CD14-positive monocyte (primary cell): ENCODE results near the gene HEPACAM. TPM values are rescaled to one million over a fixed set of nuclear protein-coding genes. Genes with fewer than 3 reads are reported as not detected.

Experiments used
- DNase-seq, 3 donors: peaks; one replicate each; pipeline ENCODE4 v3.0.0-alpha.2; 2011 to 2022
- H2AFZ ChIP-seq: 2 replicates; pipeline ENCODE4 v1.6.0; 2012; ENCODE audit warnings: mild to moderate bottlenecking, low read depth, low read length, inconsistent platforms; ENCODE audit not compliant: insufficient read depth, poor library complexity, severe bottlenecking
- H3K27ac ChIP-seq, 2 donors: 1 replicate in 1 of 2; 2 replicates in 1 of 2; pipeline ENCODE4 v1.5.1; 2012 to 2013; ENCODE audit warnings: low read length in 2 of 2, control low read depth in 1 of 2, inconsistent platforms in 1 of 2, low read depth in 1 of 2, mild to moderate bottlenecking in 1 of 2
- H3K27me3 ChIP-seq, 2 donors: one replicate each; pipeline versions ENCODE4 v1.6.0 to v1.6.1; 2011 to 2013; ENCODE audit warnings: low read length in 2 of 2; ENCODE audit not compliant: control insufficient read depth in 2 of 2, insufficient read depth in 2 of 2
- H3K36me3 ChIP-seq, 2 donors: replicated peaks in 1 of 2; 1 replicate in 1 of 2; 2 replicates in 1 of 2; pipeline versions ENCODE4 v1.5.1 to v1.6.1; 2012 to 2013; ENCODE audit warnings: low read length in 2 of 2, control low read depth in 1 of 2, inconsistent platforms in 1 of 2, mild to moderate bottlenecking in 1 of 2; ENCODE audit not compliant: insufficient read depth in 2 of 2, control insufficient read depth in 1 of 2
- H3K4me1 ChIP-seq, 2 donors: 1 replicate in 1 of 2; 2 replicates in 1 of 2; pipeline versions ENCODE4 v1.5.1 to v1.6.1; 2012 to 2013; ENCODE audit warnings: low read length in 2 of 2, control low read depth in 1 of 2, inconsistent platforms in 1 of 2, mild to moderate bottlenecking in 1 of 2, moderate library complexity in 1 of 2; ENCODE audit not compliant: insufficient read depth in 2 of 2, control insufficient read depth in 1 of 2
- H3K4me2 ChIP-seq: replicated peaks from 2 replicates; pipeline ENCODE3; 2012; ENCODE audit warnings: low read length, moderate library complexity, mild to moderate bottlenecking; ENCODE audit not compliant: poor library complexity, severe bottlenecking; ENCODE audit errors: extremely low read depth
- H3K4me3 ChIP-seq, 3 experiments: fragments of 200-600 bp in 1 of 3; sonication (generic) in 1 of 3; replicated peaks in 1 of 3; 1 replicate in 2 of 3; 2 replicates in 1 of 3; pipeline ENCODE4 v1.5.1; 2011 to 2013; ENCODE audit warnings: low read length in 3 of 3, mild to moderate bottlenecking in 3 of 3, control low read depth in 2 of 3, low read depth in 2 of 3, inconsistent platforms in 1 of 3, moderate library complexity in 1 of 3
- H3K79me2 ChIP-seq: 2 replicates; pipeline ENCODE4 v1.6.0; 2012; ENCODE audit warnings: mild to moderate bottlenecking, control low read depth, inconsistent platforms, low read length, moderate library complexity; ENCODE audit not compliant: insufficient read depth
- H3K9ac ChIP-seq: 2 replicates; pipeline ENCODE4 v1.6.0; 2017; ENCODE audit warnings: low read length, mild to moderate bottlenecking; ENCODE audit not compliant: insufficient read depth, poor library complexity, severe bottlenecking
- H3K9me3 ChIP-seq, 2 donors: replicated peaks in 1 of 2; 1 replicate in 1 of 2; 2 replicates in 1 of 2; pipeline versions ENCODE4 v1.5.1 to v1.6.1; 2012 to 2013; ENCODE audit warnings: low read length in 2 of 2, control low read depth in 1 of 2; ENCODE audit not compliant: control insufficient read depth in 1 of 2, insufficient read depth in 1 of 2
- H4K20me1 ChIP-seq: 2 replicates; pipeline ENCODE4 v1.6.0; 2012; ENCODE audit warnings: mild to moderate bottlenecking, low read length, control low read depth, moderate library complexity; ENCODE audit not compliant: insufficient read depth
- H3K27ac Mint-ChIP-seq, 7 donors: one replicate each; pipeline ENCODE4 v1.8.0; 2020; ENCODE audit warnings: mild to moderate bottlenecking in 7 of 7, mixed read lengths in 7 of 7, moderate library complexity in 6 of 7, inconsistent platforms in 2 of 7
- H3K27me3 Mint-ChIP-seq, 3 donors: one replicate each; pipeline ENCODE4 v1.8.0; 2021 to 2022; ENCODE audit warnings: low read depth in 3 of 3, mild to moderate bottlenecking in 3 of 3, mixed read lengths in 3 of 3, moderate library complexity in 3 of 3, inconsistent platforms in 1 of 3
- H3K36me3 Mint-ChIP-seq, 2 donors: one replicate each; pipeline ENCODE4 v1.8.0; 2020; ENCODE audit warnings: mixed read lengths in 2 of 2, inconsistent platforms in 1 of 2, mild to moderate bottlenecking in 1 of 2
- H3K4me1 Mint-ChIP-seq: one replicate; pipeline ENCODE4 v1.8.0; 2020; ENCODE audit warnings: mild to moderate bottlenecking, mixed read lengths
- H3K4me3 Mint-ChIP-seq, 2 donors: one replicate each; pipeline ENCODE4 v1.8.0; 2020; ENCODE audit warnings: mild to moderate bottlenecking in 2 of 2, mixed read lengths in 2 of 2, moderate library complexity in 1 of 2
- H3K9me3 Mint-ChIP-seq, 7 donors: one replicate each; pipeline ENCODE4 v1.8.0; 2020 to 2022; ENCODE audit warnings: mixed read lengths in 7 of 7, mild to moderate bottlenecking in 6 of 7, moderate library complexity in 6 of 7, inconsistent platforms in 2 of 7
- WGBS: methylation state at CpG from one replicate; pipeline ENCODE4 v1.1.5; 2013; ENCODE audit warnings: missing lambda C conversion rate; ENCODE audit not compliant: insufficient coverage; 5-methylcytosine and 5-hydroxymethylcytosine counted together
- intact Hi-C, 2 donors: fragments of 100-400 bp; cut with micrococcal nuclease; formaldehyde crosslinking; loops; one replicate each; pipeline versions ENCODE4 v1.15.0 to v1.15.1; 2023
- polyA plus RNA-seq, 3 donors: library from polyadenylated mRNA; depleted of rRNA in 1 of 3; unstranded in 2 of 3; stranded (reverse) in 1 of 3; fragments of 300-500 nt in 2 of 3; fragments of >200 nt in 1 of 3; fragmentation: Illumina TruSeq in 2 of 3; gene quantifications; 1 replicate in 2 of 3; 2 replicates in 1 of 3; pipeline ENCODE4 v1.2.3, GENCODE V29; 2012 to 2021
- TF ChIP-seq, protein P1 (sequence below): fragments of 200-600 bp; IDR thresholded peaks from one replicate; pipeline ENCODE4 v1.8.0; 2022; ENCODE audit warnings: antibody characterized with exemption, mild to moderate bottlenecking

Gene HEPACAM
- polyA plus RNA-seq, 3 donors, result not detected

DNA sequence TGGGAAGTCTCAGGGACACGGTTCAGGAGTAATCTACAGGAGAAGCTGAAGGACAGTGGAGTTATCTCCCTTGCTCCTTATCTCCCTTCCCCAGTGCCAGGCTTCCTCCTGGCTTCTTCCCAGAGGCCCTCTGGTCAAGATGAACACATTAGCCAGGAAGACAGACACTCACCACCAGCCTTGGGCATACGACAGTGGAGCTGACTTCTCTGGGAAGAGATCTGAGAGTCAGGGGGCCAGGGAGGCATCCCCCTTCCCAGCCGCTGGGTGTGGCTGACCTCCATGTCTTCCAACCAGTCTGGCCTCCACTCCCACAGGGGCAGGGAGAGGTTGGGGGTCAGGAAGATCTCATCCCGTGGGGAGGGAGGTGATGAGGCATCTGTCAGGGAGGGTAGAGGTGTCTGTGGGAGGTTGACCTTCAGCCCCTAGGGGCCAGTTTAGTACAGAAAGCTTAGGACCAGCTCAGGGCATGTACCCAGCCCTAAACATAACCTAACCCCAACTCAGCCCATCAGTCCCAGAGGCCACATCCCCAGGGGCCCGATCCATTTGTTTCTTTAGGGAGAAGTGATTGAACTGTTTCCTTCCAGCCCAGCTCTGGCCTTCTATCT lies 50.9 kb downstream of the HEPACAM start:
- no peaks in the 10 kb centered on the region for H3K27me3 ChIP-seq
- Mint-ChIP-seq H3K4me1 (peaks cover 16% of the 10 kb centered on the region), H3K9me3 (peaks cover 0 to 5% (median 0%) of the 10 kb centered on the region in 7 donors), H3K27ac (peak overlapping the region in 1 of 7 donors; percentile 57), H3K4me3 (no peak overlapping the region), H3K36me3 (no peaks in the 10 kb centered on the region), H3K27me3 (peaks cover 0 to 5% (median 3%) of the 10 kb centered on the region in 3 donors)
- no peaks in the 10 kb centered on the region for H3K36me3 ChIP-seq
- H3K4me1 ChIP-seq, result peaks cover 6 to 12% of the 10 kb centered on the region in 2 donors
- intact Hi-C loops, result no loop called here
- no CpG with 5 or more reads among the region's 5 CpGs for WGBS
- no peak overlapping the region for H3K27ac ChIP-seq
- no peak overlapping the region for H3K4me2 ChIP-seq
- no peak overlapping the region for H3K9ac ChIP-seq
- H3K4me3 ChIP-seq, result no peak overlapping the region
- TF ChIP-seq, protein P1, sequence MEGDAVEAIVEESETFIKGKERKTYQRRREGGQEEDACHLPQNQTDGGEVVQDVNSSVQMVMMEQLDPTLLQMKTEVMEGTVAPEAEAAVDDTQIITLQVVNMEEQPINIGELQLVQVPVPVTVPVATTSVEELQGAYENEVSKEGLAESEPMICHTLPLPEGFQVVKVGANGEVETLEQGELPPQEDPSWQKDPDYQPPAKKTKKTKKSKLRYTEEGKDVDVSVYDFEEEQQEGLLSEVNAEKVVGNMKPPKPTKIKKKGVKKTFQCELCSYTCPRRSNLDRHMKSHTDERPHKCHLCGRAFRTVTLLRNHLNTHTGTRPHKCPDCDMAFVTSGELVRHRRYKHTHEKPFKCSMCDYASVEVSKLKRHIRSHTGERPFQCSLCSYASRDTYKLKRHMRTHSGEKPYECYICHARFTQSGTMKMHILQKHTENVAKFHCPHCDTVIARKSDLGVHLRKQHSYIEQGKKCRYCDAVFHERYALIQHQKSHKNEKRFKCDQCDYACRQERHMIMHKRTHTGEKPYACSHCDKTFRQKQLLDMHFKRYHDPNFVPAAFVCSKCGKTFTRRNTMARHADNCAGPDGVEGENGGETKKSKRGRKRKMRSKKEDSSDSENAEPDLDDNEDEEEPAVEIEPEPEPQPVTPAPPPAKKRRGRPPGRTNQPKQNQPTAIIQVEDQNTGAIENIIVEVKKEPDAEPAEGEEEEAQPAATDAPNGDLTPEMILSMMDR, result no peak
- H3K79me2 ChIP-seq, result no peaks in the 10 kb centered on the region
- no peaks in the 10 kb centered on the region for H4K20me1 ChIP-seq
- no peak overlapping the region for H2AFZ ChIP-seq
- no peaks in the 10 kb centered on the region for H3K9me3 ChIP-seq
- DNase-seq, result no peak

DNA sequence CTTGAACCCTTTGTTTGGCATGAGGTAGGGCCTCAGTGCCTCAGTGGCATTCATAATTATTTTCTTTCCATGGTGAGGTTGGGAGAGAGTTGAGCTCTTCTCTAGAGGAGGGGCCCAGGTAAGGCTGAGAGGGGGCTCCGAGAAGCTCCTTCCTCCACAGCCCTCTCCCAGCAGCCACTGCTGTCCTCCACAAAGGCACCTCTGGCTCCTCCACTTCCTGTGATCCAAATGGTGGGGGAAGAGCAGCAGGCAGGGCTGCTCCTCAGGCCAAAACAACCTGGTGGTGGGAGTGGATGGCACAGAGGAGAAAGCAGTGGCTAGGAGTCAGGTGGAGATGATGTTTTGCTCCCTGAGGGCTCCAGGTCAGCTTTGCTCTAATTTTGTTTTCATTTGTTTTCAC lies 51.5 kb downstream of the HEPACAM start:
- no peak overlapping the region for H3K27ac ChIP-seq
- H3K9me3 Mint-ChIP-seq, result peaks cover 0 to 5% (median 0%) of the 10 kb centered on the region in 7 donors
- peak overlapping the region in 1 of 7 donors; percentile 18 for H3K27ac Mint-ChIP-seq
- H3K27me3 Mint-ChIP-seq, result peaks cover 0 to 7% (median 3%) of the 10 kb centered on the region in 3 donors
- no peak overlapping the region for H2AFZ ChIP-seq
- H3K4me1 ChIP-seq, result peaks cover 0 to 6% of the 10 kb centered on the region in 2 donors
- H3K9me3 ChIP-seq, result no peaks in the 10 kb centered on the region
- intact Hi-C loops, result no loop called here
- H3K36me3 ChIP-seq, result no peaks in the 10 kb centered on the region
- no peaks in the 10 kb centered on the region for H3K36me3 Mint-ChIP-seq
- no peak overlapping the region for H3K4me3 ChIP-seq
- no peaks in the 10 kb centered on the region for H3K79me2 ChIP-seq
- peaks cover 13% of the 10 kb centered on the region for H3K4me1 Mint-ChIP-seq
- H3K9ac ChIP-seq, result peak overlapping the region; percentile 4
- no peaks in the 10 kb centered on the region for H4K20me1 ChIP-seq
- H3K4me3 Mint-ChIP-seq, result no peak overlapping the region
- WGBS, result no CpG with 5 or more reads among the region's 1 CpG
- no peak overlapping the region for H3K4me2 ChIP-seq
- H3K27me3 ChIP-seq, result no peaks in the 10 kb centered on the region
- DNase-seq, result no peak
- TF ChIP-seq, protein P1, result no peak
